ENCODE data around the gene PLSCR2. TPM values are rescaled to one million over a fixed set of nuclear protein-coding genes. Genes with fewer than 3 reads are reported as not detected.
A peak's percentile ranks its signal among the peaks of the same experiment; 100 is the strongest.

Gene PLSCR2
- total and polyA plus RNA-seq, 2 experiments from 2014 or later = not detected

DNA sequence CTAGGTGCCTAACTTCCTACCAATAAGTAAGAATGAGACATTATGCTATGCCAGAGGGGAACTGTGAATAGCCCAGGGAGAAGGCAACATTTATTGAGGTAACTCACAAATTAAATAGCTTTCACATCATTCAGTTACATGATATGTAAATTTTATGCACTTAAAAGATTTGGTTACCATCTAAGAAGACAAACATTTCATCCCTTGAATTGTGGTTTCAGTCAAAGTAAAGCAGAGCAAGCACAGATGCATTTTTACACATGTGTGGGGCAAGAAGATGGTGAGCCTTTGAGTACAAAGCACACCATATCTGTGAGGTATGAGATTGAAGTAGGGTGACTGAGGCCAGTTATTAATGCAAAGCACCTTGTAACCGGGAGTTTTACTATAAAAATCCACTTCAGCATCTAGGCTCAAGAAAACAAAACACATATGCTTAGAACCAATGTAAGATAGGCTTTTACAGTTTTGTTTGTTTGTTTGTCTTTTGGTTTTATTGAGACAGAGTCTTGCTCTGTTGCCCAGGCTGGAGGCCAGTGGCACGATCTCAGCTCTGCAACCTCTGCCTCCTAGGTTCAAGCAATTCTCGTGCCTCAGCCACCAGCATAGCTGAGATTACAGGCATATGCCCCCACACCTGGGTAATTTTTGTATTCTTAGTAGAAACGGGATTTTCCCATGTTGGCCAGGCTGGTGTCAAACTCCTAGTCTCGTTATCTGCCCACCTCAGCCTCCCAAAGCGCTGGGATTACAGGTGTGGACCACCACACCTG is 3.5 kb downstream of the PLSCR2 start:
- no peaks in the 10 kb centered on the region; the same call in 1 of the 2 replicates for H3F3A ChIP-seq (ENCODE audit: insufficient read depth)
- H4K20me1 ChIP-seq (ENCODE audit: insufficient read depth) = no peaks in the 10 kb centered on the region
- WGBS, 2 experiments (ENCODE audit: low coverage in 1 of 2, low lambda C conversion rate in 2 of 2, missing lambda C conversion rate in 2 of 2) = 72 to 78% methylated on average over 6 of the region's 6 CpGs
- TF ChIP-seq EZH2 (IDR thresholded peaks at IDR 0.05; ENCODE audit: insufficient read depth, poor library complexity, severe bottlenecking) (no peak), EZH2phosphoT487 (IDR thresholded peaks at IDR 0.05; ENCODE audit: insufficient read depth, low read depth) (no peak)
- no peak overlapping the region for H3K4me2 ChIP-seq (ENCODE audit: unreplicated experiment)
- in situ Hi-C loops (cut with MboI) = no loop called here
- no peaks in the 10 kb centered on the region for H3K9me3 ChIP-seq (ENCODE audit: low read depth)
- no peak overlapping the region for H3K4me3 ChIP-seq
- no peaks in the 10 kb centered on the region for H3K79me2 ChIP-seq (ENCODE audit: insufficient read depth)
- H3K27me3 ChIP-seq (replicated peaks; ENCODE audit: insufficient read depth) = no peaks in the 10 kb centered on the region
- no peaks in the 10 kb centered on the region for H3K9me2 ChIP-seq (ENCODE audit: insufficient read depth)
- H2AFZ ChIP-seq = no peak overlapping the region
- no peaks in the 10 kb centered on the region for H3K36me3 ChIP-seq (ENCODE audit: low read depth)
- DNase-seq = no peak
- peaks cover 26% of the 10 kb centered on the region for H3K4me1 ChIP-seq (ENCODE audit: insufficient read depth)
- no peak overlapping the region for H3K27ac ChIP-seq
- H3K9ac ChIP-seq = no peak overlapping the region

DNA sequence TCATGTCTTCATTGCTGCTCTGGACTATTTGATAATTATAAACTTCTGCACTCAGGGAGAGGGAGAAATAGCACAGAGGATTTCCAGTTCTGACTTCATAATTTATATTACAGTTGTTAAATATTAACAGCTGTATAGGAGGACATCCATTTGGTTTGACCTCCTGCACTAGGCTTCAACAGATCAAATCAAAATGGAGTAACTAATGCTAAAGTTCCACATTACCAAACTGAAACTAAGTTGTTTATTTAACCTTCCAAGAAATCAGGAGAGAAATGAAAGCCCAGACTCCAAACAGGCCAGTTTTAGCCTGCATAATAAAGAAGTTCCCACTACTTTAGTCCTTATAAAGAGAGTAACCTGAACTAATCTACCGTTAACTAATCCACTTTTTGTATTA is 4.6 kb downstream of the PLSCR2 start:
- Histone ChIP-seq H3K9me3 (ENCODE audit: low read depth) (no peaks in the 10 kb centered on the region), H3K4me2 (ENCODE audit: unreplicated experiment) (no peak overlapping the region), H3K9ac (no peak overlapping the region), H3F3A (ENCODE audit: insufficient read depth) (no peaks in the 10 kb centered on the region; the same call in 1 of the 2 replicates), H3K79me2 (ENCODE audit: insufficient read depth) (no peaks in the 10 kb centered on the region), H2AFZ (no peak overlapping the region), H3K4me1 (ENCODE audit: insufficient read depth) (peaks cover 26% of the 10 kb centered on the region), H3K27ac (no peak overlapping the region), H3K9me2 (ENCODE audit: insufficient read depth) (no peaks in the 10 kb centered on the region), H3K4me3 (no peak overlapping the region), H3K27me3 (replicated peaks; ENCODE audit: insufficient read depth) (no peaks in the 10 kb centered on the region), H3K36me3 (ENCODE audit: low read depth) (no peaks in the 10 kb centered on the region), H4K20me1 (ENCODE audit: insufficient read depth) (no peaks in the 10 kb centered on the region)
- no peak for TF ChIP-seq EZH2 (IDR thresholded peaks at IDR 0.05; ENCODE audit: insufficient read depth, poor library complexity, severe bottlenecking)
- no peak for TF ChIP-seq EZH2phosphoT487 (IDR thresholded peaks at IDR 0.05; ENCODE audit: insufficient read depth, low read depth)
- in situ Hi-C loops (cut with MboI) = no loop called here
- 93 to 100% methylated on average over 1 of the region's 1 CpG for WGBS, 2 experiments (ENCODE audit: low coverage in 1 of 2, low lambda C conversion rate in 2 of 2, missing lambda C conversion rate in 2 of 2)
- DNase-seq = no peak

DNA sequence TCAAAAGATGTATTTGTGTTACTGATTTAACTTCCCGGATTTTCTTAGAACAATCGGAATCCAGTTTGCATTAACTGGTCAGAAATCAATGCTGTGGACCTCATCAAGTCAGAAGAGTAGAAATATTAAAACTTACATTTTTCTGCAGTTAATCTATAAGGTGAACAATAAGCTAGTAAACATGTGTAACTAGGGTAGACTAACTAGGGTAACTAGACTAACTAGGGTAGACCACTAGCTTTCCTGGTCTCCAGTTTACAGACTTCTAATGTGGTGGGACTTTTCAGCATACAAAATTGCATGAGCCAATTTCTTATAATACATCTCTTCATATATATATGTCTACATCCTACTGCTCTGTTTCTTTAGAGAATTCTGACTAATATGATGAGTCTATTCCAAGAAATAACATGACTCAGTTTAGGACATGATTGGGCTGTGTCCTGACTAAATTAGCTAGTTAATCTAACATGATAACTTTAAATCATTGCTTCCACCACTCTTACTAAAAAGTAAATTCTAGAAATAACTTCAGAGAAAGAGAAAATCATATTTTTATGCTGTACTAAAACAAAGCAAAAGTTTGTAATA is 5.3 kb downstream of the PLSCR2 start:
- no peak overlapping the region for H2AFZ ChIP-seq
- WGBS, 2 experiments (ENCODE audit: low coverage in 1 of 2, low lambda C conversion rate in 2 of 2, missing lambda C conversion rate in 2 of 2) = 98 to 100% methylated on average over 2 of the region's 2 CpGs
- H3K36me3 ChIP-seq (ENCODE audit: low read depth) = no peaks in the 10 kb centered on the region
- H3K9me2 ChIP-seq (ENCODE audit: insufficient read depth) = no peaks in the 10 kb centered on the region
- in situ Hi-C loops (cut with MboI) = no loop called here
- H3K9me3 ChIP-seq (ENCODE audit: low read depth) = no peaks in the 10 kb centered on the region
- no peak overlapping the region for H3K27ac ChIP-seq
- peaks cover 24% of the 10 kb centered on the region for H3K4me1 ChIP-seq (ENCODE audit: insufficient read depth)
- no peaks in the 10 kb centered on the region for H4K20me1 ChIP-seq (ENCODE audit: insufficient read depth)
- no peaks in the 10 kb centered on the region; the same call in 1 of the 2 replicates for H3F3A ChIP-seq (ENCODE audit: insufficient read depth)
- TF ChIP-seq EZH2 (IDR thresholded peaks at IDR 0.05; ENCODE audit: insufficient read depth, poor library complexity, severe bottlenecking) (no peak), EZH2phosphoT487 (IDR thresholded peaks at IDR 0.05; ENCODE audit: insufficient read depth, low read depth) (no peak)
- H3K9ac ChIP-seq = no peak overlapping the region
- H3K79me2 ChIP-seq (ENCODE audit: insufficient read depth) = no peaks in the 10 kb centered on the region
- no peak overlapping the region for H3K4me2 ChIP-seq (ENCODE audit: unreplicated experiment)
- H3K4me3 ChIP-seq = no peak overlapping the region
- DNase-seq = peak; percentile 72
- H3K27me3 ChIP-seq (replicated peaks; ENCODE audit: insufficient read depth) = no peaks in the 10 kb centered on the region

DNA sequence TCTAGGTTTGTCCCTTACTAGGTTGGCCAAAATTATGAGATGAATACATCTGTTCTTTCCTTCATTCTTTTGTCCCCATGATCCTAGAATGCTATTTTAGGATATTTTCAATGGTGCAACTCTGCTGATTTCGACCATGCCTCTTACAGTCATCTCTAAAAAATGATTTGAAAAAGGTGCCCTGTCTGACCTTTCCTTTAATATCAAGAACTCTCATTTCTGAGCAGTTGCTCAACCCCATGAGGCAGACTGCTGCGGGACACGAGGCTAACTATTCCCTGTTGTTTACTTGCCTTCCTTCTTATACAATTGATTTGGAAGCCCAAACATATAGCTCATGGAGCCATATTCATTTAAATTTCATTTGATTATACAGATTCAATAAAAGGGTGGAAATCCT is 14.6 kb downstream of the PLSCR2 start:
- no peaks in the 10 kb centered on the region for H3K79me2 ChIP-seq (ENCODE audit: insufficient read depth)
- peak overlapping the region; percentile 39; the same call in 1 of the 2 replicates for H2AFZ ChIP-seq
- H3F3A ChIP-seq (ENCODE audit: insufficient read depth) = no peaks in the 10 kb centered on the region
- TF ChIP-seq EZH2phosphoT487 (IDR thresholded peaks at IDR 0.05; ENCODE audit: insufficient read depth, low read depth) (no peak), EZH2 (IDR thresholded peaks at IDR 0.05; ENCODE audit: insufficient read depth, poor library complexity, severe bottlenecking) (no peak)
- no peak overlapping the region for H3K9ac ChIP-seq
- no peak overlapping the region for H3K4me2 ChIP-seq (ENCODE audit: unreplicated experiment)
- H3K4me3 ChIP-seq = no peak overlapping the region
- H3K27ac ChIP-seq = no peak overlapping the region
- no peaks in the 10 kb centered on the region for H3K27me3 ChIP-seq (replicated peaks; ENCODE audit: insufficient read depth)
- in situ Hi-C loops (cut with MboI) = no loop called here
- WGBS, 2 experiments (ENCODE audit: low coverage in 1 of 2, low lambda C conversion rate in 2 of 2, missing lambda C conversion rate in 2 of 2) = 57 to 75% methylated on average over 3 of the region's 3 CpGs
- DNase-seq = no peak
- no peaks in the 10 kb centered on the region for H4K20me1 ChIP-seq (ENCODE audit: insufficient read depth)
- no peaks in the 10 kb centered on the region for H3K36me3 ChIP-seq (ENCODE audit: low read depth)
- no peaks in the 10 kb centered on the region for H3K9me3 ChIP-seq (ENCODE audit: low read depth)
- H3K4me1 ChIP-seq (ENCODE audit: insufficient read depth) = 0 out of 2 replicates have a peak, but pooled peaks cover 7% of the 10 kb centered on the region
- no peaks in the 10 kb centered on the region for H3K9me2 ChIP-seq (ENCODE audit: insufficient read depth)
